H9 (cell line): ENCODE data around the gene NAV1. TPM values are rescaled to one million over a fixed set of nuclear protein-coding genes. Genes with fewer than 3 reads are reported as not detected.

Experiments used
- DNase-seq: peaks from one replicate; pipeline ENCODE4 v3.0.0-alpha.2; 2017
- H2AFZ ChIP-seq: one replicate; pipeline ENCODE4 v1.6.1; 2013; ENCODE audit warnings: mild to moderate bottlenecking, low read length, control low read depth, moderate library complexity
- H2AK5ac ChIP-seq: 2 replicates; pipeline ENCODE4 v1.6.1; 2013; ENCODE audit warnings: low read length, control low read depth, mixed read lengths; ENCODE audit not compliant: insufficient read length
- H2BK120ac ChIP-seq: one replicate; pipeline ENCODE4 v1.6.1; 2013; ENCODE audit warnings: low read depth, mild to moderate bottlenecking, low read length, control low read depth, inconsistent platforms; ENCODE audit not compliant: poor library complexity, severe bottlenecking
- H2BK12ac ChIP-seq: 2 replicates; pipeline ENCODE4 v1.6.1; 2013; ENCODE audit warnings: low read length, control low read depth, mixed read lengths, low read depth; ENCODE audit not compliant: insufficient read length
- H2BK15ac ChIP-seq: 2 replicates; pipeline ENCODE4 v1.6.1; 2013; ENCODE audit warnings: low read depth, low read length, control low read depth
- H2BK20ac ChIP-seq: one replicate; pipeline ENCODE4 v1.6.1; 2013; ENCODE audit warnings: low read depth, mild to moderate bottlenecking, low read length, control low read depth, inconsistent platforms; ENCODE audit not compliant: poor library complexity, severe bottlenecking
- H2BK5ac ChIP-seq: 2 replicates; pipeline ENCODE4 v1.6.1; 2013; ENCODE audit warnings: low read length, control low read depth, mixed read lengths; ENCODE audit not compliant: insufficient read length
- H3K14ac ChIP-seq: 2 replicates; pipeline ENCODE4 v1.6.1; 2013; ENCODE audit warnings: low read length, control low read depth; ENCODE audit not compliant: insufficient read depth
- H3K18ac ChIP-seq: 2 replicates; pipeline ENCODE4 v1.6.1; 2013; ENCODE audit warnings: low read depth, mild to moderate bottlenecking, mixed read lengths, low read length, control low read depth; ENCODE audit not compliant: insufficient read length
- H3K23ac ChIP-seq: 2 replicates; pipeline ENCODE4 v1.6.1; 2013; ENCODE audit warnings: low read length, control low read depth, mixed read lengths, low read depth; ENCODE audit not compliant: insufficient read length
- H3K23me2 ChIP-seq: 2 replicates; pipeline ENCODE4 v1.6.1; 2013; ENCODE audit warnings: low read depth, mild to moderate bottlenecking, mixed read lengths, low read length, control low read depth; ENCODE audit not compliant: insufficient read length, poor library complexity, severe bottlenecking
- H3K27ac ChIP-seq: 2 replicates; pipeline ENCODE4 v1.5.1; 2013; ENCODE audit warnings: low read length, control low read depth, mixed read lengths, low read depth; ENCODE audit not compliant: insufficient read length
- H3K27me3 ChIP-seq: 2 replicates; pipeline ENCODE4 v1.6.1; 2013; ENCODE audit warnings: low read length, control low read depth, inconsistent platforms; ENCODE audit not compliant: insufficient read depth
- H3K4ac ChIP-seq: 2 replicates; pipeline ENCODE4 v1.6.1; 2013; ENCODE audit warnings: low read depth, mild to moderate bottlenecking, control low read depth, inconsistent platforms, low read length, moderate library complexity
- H3K4me1 ChIP-seq: 2 replicates; pipeline ENCODE4 v1.6.1; 2013; ENCODE audit warnings: low read length, control low read depth, inconsistent platforms; ENCODE audit not compliant: insufficient read depth
- H3K4me2 ChIP-seq: 2 replicates; pipeline ENCODE4 v1.6.1; 2013; ENCODE audit warnings: low read length, control low read depth, mixed read lengths; ENCODE audit not compliant: insufficient read length, insufficient read depth
- H3K56ac ChIP-seq: 2 replicates; pipeline ENCODE4 v1.6.1; 2013; ENCODE audit warnings: low read depth, mild to moderate bottlenecking, mixed read lengths, low read length, control low read depth; ENCODE audit not compliant: insufficient read length
- H3K79me1 ChIP-seq: 2 replicates; pipeline ENCODE4 v1.6.1; 2013; ENCODE audit warnings: low read depth, mild to moderate bottlenecking, moderate library complexity, low read length, control low read depth, inconsistent platforms; ENCODE audit not compliant: insufficient read depth, poor library complexity, severe bottlenecking
- H3K79me2 ChIP-seq: 2 replicates; pipeline ENCODE4 v1.6.1; 2013; ENCODE audit warnings: low read length, control low read depth, inconsistent platforms; ENCODE audit not compliant: insufficient read depth
- H3K9ac ChIP-seq: 2 replicates; pipeline ENCODE4 v1.6.1; 2013; ENCODE audit warnings: low read length, control low read depth, mixed read lengths; ENCODE audit not compliant: insufficient read length; ENCODE audit errors: extremely low read depth
- H3K9me3 ChIP-seq: one replicate; pipeline ENCODE4 v1.6.1; 2013; ENCODE audit warnings: low read depth, low read length, inconsistent platforms; ENCODE audit not compliant: control insufficient read depth
- H3T11ph ChIP-seq: one replicate; pipeline ENCODE4 v1.6.1; 2013; ENCODE audit warnings: mild to moderate bottlenecking, low read length, control low read depth, inconsistent platforms
- H4K20me1 ChIP-seq: one replicate; pipeline ENCODE4 v1.6.1; 2013; ENCODE audit not compliant: control insufficient read depth, insufficient read length, insufficient read depth
- H4K5ac ChIP-seq: 2 replicates; pipeline ENCODE4 v1.6.1; 2013; ENCODE audit warnings: low read depth, mild to moderate bottlenecking, mixed read lengths, low read length, control low read depth; ENCODE audit not compliant: insufficient read length
- H4K8ac ChIP-seq: replicated peaks from 2 replicates; pipeline ENCODE4 v1.6.1; 2013; ENCODE audit warnings: low read length, control low read depth, mixed read lengths, low read depth; ENCODE audit not compliant: insufficient read length
- H4K91ac ChIP-seq: 2 replicates; pipeline ENCODE4 v1.6.1; 2013; ENCODE audit warnings: low read depth, mild to moderate bottlenecking, moderate library complexity, mixed read lengths, low read length, control low read depth; ENCODE audit not compliant: insufficient read length
- H3K27ac Mint-ChIP-seq, 3 experiments: 2 replicates in 2 of 3; 3 replicates in 1 of 3; pipeline ENCODE4 v1.8.0; 2020 to 2021; ENCODE audit warnings: mixed read lengths in 3 of 3, mild to moderate bottlenecking in 1 of 3, moderate library complexity in 1 of 3
- H3K27me3 Mint-ChIP-seq: 2 replicates; pipeline ENCODE4 v1.8.0; 2021; ENCODE audit warnings: low read depth, mild to moderate bottlenecking, moderate library complexity, mixed read lengths
- H3K36me3 Mint-ChIP-seq, 3 experiments: 2 replicates in 2 of 3; 3 replicates in 1 of 3; pipeline ENCODE4 v1.8.0; 2020 to 2021; ENCODE audit warnings: low read depth in 3 of 3, mixed read lengths in 3 of 3; ENCODE audit not compliant: insufficient read depth in 1 of 3
- H3K4me1 Mint-ChIP-seq, 2 experiments: 2 replicates each; pipeline ENCODE4 v1.8.0; 2020; ENCODE audit warnings: mixed read lengths in 2 of 2
- H3K4me3 Mint-ChIP-seq, 2 experiments: 2 replicates in 1 of 2; 3 replicates in 1 of 2; pipeline ENCODE4 v1.8.0; 2020 to 2021; ENCODE audit warnings: mild to moderate bottlenecking in 2 of 2, mixed read lengths in 2 of 2, moderate library complexity in 1 of 2
- H3K9me3 Mint-ChIP-seq, 2 experiments: 2 replicates in 1 of 2; 3 replicates in 1 of 2; pipeline ENCODE4 v1.8.0; 2020; ENCODE audit warnings: mild to moderate bottlenecking in 2 of 2, mixed read lengths in 2 of 2, moderate library complexity in 1 of 2
- WGBS: extraction: QIAGEN DNeasy Blood & Tissue Kit; methylation state at CpG from one replicate; pipeline ENCODE4 v1.1.7; 2013; ENCODE audit warnings: missing lambda C conversion rate, low lambda C conversion rate, mixed read lengths; ENCODE audit not compliant: insufficient read length; ENCODE audit errors: extremely low coverage; 5-methylcytosine and 5-hydroxymethylcytosine counted together
- total RNA-seq: library from RNA; stranded (reverse); gene quantifications from 2 replicates; pipeline ENCODE4 v1.2.1, GENCODE V29; 2021
- TF ChIP-seq, protein P1 (sequence below): fragments of 200-600 bp; sonication (generic); conservative IDR thresholded peaks from 3 replicates; pipeline ENCODE4 v1.8.0; 2021; ENCODE audit warnings: antibody characterized with exemption, mild to moderate bottlenecking

NAV1 gene
- total RNA-seq, 1 experiment from 2014 or later: 20.5 TPM

DNA sequence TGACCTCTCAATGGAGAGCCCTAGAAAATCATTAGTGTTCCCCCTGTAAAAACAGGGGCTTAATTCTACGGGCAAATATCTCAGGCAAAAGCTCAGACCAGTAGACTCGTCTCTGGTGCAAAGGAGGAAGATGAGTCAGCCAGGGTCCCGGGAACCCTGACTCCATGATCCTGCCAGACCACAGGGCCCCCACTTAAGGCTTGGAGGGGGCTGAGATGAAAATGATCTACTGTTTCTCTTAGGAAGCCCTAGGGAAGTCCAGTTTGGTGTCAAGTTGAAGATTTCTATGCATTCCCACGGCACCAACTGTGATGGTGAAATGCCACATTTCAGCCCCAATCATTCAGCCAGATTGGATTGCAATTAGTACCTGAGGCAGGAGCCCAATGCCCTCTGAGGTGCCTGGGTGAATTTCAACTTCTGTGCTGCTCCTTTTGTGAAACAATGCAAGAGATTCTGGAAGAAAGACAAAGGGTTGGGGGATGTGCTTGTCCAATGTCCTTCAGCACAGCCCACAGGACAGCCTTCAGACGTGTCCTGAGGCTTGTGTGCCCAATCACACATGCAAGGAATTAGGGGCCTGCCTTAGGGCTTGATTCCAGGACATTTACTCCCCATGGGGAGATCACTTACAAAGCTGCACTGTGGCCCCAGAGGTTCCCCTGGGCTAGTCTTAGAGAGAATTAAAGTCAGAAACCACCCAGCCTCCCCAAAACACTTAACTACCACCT, 18.1 kb downstream of the NAV1 start:
- Histone ChIP-seq H3K27me3 (no peaks in the 10 kb centered on the region), H3K9me3 (no peaks in the 10 kb centered on the region), H3K79me1 (no peaks in the 10 kb centered on the region), H3K4me1 (0 out of 2 replicates have a peak, but pooled peaks cover 3% of the 10 kb centered on the region), H3K79me2 (no peaks in the 10 kb centered on the region), H2BK12ac (no peak overlapping the region), H3K9ac (no peak overlapping the region), H3K4ac (no peak overlapping the region), H2BK15ac (no peak overlapping the region), H4K20me1 (no peaks in the 10 kb centered on the region), H3K18ac (no peak overlapping the region), H3T11ph (no peak overlapping the region), H3K56ac (no peak overlapping the region), H2AK5ac (no peak overlapping the region), H2BK120ac (no peak overlapping the region), H4K5ac (no peak overlapping the region), H3K23ac (no peak overlapping the region), H3K14ac (no peak overlapping the region), H2BK5ac (no peak overlapping the region), H3K23me2 (no peaks in the 10 kb centered on the region), H4K91ac (no peak overlapping the region), H2BK20ac (no peak overlapping the region), H2AFZ (no peak overlapping the region), H3K27ac (no peak overlapping the region), H4K8ac (no peak overlapping the region), H3K4me2 (no peak overlapping the region)
- H3K4me1 Mint-ChIP-seq: peaks cover 14 to 15% of the 10 kb centered on the region in 2 experiments
- TF ChIP-seq, protein P1, sequence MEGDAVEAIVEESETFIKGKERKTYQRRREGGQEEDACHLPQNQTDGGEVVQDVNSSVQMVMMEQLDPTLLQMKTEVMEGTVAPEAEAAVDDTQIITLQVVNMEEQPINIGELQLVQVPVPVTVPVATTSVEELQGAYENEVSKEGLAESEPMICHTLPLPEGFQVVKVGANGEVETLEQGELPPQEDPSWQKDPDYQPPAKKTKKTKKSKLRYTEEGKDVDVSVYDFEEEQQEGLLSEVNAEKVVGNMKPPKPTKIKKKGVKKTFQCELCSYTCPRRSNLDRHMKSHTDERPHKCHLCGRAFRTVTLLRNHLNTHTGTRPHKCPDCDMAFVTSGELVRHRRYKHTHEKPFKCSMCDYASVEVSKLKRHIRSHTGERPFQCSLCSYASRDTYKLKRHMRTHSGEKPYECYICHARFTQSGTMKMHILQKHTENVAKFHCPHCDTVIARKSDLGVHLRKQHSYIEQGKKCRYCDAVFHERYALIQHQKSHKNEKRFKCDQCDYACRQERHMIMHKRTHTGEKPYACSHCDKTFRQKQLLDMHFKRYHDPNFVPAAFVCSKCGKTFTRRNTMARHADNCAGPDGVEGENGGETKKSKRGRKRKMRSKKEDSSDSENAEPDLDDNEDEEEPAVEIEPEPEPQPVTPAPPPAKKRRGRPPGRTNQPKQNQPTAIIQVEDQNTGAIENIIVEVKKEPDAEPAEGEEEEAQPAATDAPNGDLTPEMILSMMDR: no peak
- H3K9me3 Mint-ChIP-seq: no peaks in the 10 kb centered on the region
- no peak for DNase-seq
- WGBS: no CpG with 5 or more reads among the region's 5 CpGs
- no peaks in the 10 kb centered on the region for H3K36me3 Mint-ChIP-seq
- H3K27me3 Mint-ChIP-seq: peaks cover 17% of the 10 kb centered on the region
- no peak overlapping the region for H3K27ac Mint-ChIP-seq
- no peak overlapping the region; a peak in 1 of 5 replicates for H3K4me3 Mint-ChIP-seq
